Suprapubic skin (tissue), 4 donors: ENCODE measurements around the gene NR6A1. TPM values are rescaled to one million over a fixed set of nuclear protein-coding genes. Genes with fewer than 3 reads are reported as not detected.

ENCODE experiments used
- DNase-seq, 2 donors: peaks; one replicate each; pipeline ENCODE4 v3.0.0-alpha.2; 2019; ENCODE audit warnings: low spot score in 2 of 2
- H3K27ac ChIP-seq: fragments of 200-600 bp; sonication (generic); one replicate; pipeline ENCODE4 v1.5.1; 2019
- H3K27me3 ChIP-seq: fragments of 200-600 bp; sonication (generic); one replicate; pipeline ENCODE4 v1.5.1; 2019
- H3K36me3 ChIP-seq: fragments of 200-600 bp; sonication (generic); one replicate; pipeline ENCODE4 v1.5.1; 2019
- H3K4me1 ChIP-seq: fragments of 200-600 bp; sonication (generic); one replicate; pipeline ENCODE4 v1.5.1; 2019
- H3K4me3 ChIP-seq: fragments of 200-600 bp; sonication (generic); one replicate; pipeline ENCODE4 v1.5.1; 2019; ENCODE audit warnings: mild to moderate bottlenecking
- H3K9me3 ChIP-seq: fragments of 200-600 bp; sonication (generic); one replicate; pipeline ENCODE4 v1.5.1; 2019
- EP300 ChIP-seq: sonication (generic); formaldehyde crosslinking; IDR thresholded peaks from one replicate; pipeline ENCODE4 v1.6.1; 2017; ENCODE audit warnings: antibody characterized with exemption
- POLR2A ChIP-seq, 2 donors: fragments of 450-650 bp; IDR thresholded peaks; one replicate each; pipeline ENCODE4 v1.6.1; 2017; ENCODE audit warnings: antibody characterized with exemption in 2 of 2, mild to moderate bottlenecking in 2 of 2, moderate library complexity in 2 of 2
- POLR2AphosphoS5 ChIP-seq, 3 donors: sonication (generic); formaldehyde crosslinking; IDR thresholded peaks; one replicate each; pipeline ENCODE4 v1.6.1; 2017; ENCODE audit warnings: antibody characterized with exemption in 3 of 3
- WGBS: methylation state at CpG from one replicate; pipeline ENCODE4 v1.1.5; 2018; 5-methylcytosine and 5-hydroxymethylcytosine counted together
- total RNA-seq, 4 donors: library from RNA; depleted of rRNA; stranded (reverse); fragments of >200 nt; gene quantifications; one replicate each; pipeline ENCODE4 v1.1.0, GENCODE V29; 2016
- TF ChIP-seq, protein P1 (sequence below), 2 donors: fragments of 200-600 bp in 1 of 2; fragments of 450-650 bp in 1 of 2; sonication (generic) in 1 of 2; IDR thresholded peaks; one replicate each; pipeline ENCODE4 v1.5.1; 2016 to 2019; ENCODE audit warnings: antibody characterized with exemption in 2 of 2, mild to moderate bottlenecking in 1 of 2, moderate library complexity in 1 of 2

The NR6A1 gene
- total RNA-seq, 4 donors from 2014 or later = 6.5 to 10.1 (median 6.8) TPM

DNA sequence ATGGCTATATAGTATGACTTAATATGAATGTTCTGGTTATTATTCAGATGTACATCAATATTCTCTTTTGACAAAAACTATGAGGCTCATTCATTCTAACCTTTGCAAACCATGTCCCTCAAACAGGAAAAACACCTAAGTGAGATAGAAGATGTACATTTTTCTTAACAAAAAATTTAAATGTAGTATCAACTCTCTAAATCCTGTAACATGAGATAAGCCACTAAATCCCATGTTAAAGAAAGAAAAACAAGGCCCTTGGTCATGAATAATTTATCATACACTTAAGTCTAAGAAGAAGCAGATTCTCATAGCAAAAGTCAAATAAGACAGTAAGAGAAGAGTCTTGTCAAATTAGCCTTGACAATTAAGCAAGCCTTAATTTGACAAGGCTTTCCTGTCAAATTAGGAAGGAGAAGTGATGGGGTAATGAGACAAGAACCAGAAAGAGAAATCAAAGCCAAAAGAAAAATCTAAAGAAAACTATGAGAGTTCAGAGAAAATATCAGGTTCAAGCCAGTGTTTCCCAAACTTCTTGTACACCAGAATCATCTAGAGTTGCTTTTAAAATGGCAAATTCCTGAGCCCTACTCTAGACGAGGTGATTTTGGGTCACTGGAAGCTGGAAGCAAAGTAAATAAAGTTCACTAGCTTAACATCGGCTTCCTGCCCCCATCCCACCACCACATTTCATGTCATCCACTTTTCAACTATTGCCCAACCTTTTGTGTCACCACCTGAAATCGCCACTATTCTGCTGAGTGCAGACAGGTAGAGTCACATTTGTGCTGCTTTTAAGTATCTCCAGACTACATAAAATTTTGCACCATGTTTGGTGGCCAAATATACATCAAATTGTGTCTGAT, 76.5 kb downstream of the NR6A1 start:
- no peak overlapping the region for H3K4me3 ChIP-seq
- no peaks in the 10 kb centered on the region for H3K36me3 ChIP-seq
- 79% methylated on average over 3 of the region's 3 CpGs for WGBS
- TF ChIP-seq POLR2A (IDR thresholded peaks at IDR 0.05) = no peak
- TF ChIP-seq, protein P1, sequence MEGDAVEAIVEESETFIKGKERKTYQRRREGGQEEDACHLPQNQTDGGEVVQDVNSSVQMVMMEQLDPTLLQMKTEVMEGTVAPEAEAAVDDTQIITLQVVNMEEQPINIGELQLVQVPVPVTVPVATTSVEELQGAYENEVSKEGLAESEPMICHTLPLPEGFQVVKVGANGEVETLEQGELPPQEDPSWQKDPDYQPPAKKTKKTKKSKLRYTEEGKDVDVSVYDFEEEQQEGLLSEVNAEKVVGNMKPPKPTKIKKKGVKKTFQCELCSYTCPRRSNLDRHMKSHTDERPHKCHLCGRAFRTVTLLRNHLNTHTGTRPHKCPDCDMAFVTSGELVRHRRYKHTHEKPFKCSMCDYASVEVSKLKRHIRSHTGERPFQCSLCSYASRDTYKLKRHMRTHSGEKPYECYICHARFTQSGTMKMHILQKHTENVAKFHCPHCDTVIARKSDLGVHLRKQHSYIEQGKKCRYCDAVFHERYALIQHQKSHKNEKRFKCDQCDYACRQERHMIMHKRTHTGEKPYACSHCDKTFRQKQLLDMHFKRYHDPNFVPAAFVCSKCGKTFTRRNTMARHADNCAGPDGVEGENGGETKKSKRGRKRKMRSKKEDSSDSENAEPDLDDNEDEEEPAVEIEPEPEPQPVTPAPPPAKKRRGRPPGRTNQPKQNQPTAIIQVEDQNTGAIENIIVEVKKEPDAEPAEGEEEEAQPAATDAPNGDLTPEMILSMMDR (IDR thresholded peaks at IDR 0.05) = no peak
- no peak for TF ChIP-seq POLR2AphosphoS5 (IDR thresholded peaks at IDR 0.05)
- no peak for TF ChIP-seq EP300
- H3K27ac ChIP-seq = no peak overlapping the region
- no peak for DNase-seq
- H3K4me1 ChIP-seq = no peaks in the 10 kb centered on the region
- H3K27me3 ChIP-seq = no peaks in the 10 kb centered on the region
- no peaks in the 10 kb centered on the region for H3K9me3 ChIP-seq

DNA sequence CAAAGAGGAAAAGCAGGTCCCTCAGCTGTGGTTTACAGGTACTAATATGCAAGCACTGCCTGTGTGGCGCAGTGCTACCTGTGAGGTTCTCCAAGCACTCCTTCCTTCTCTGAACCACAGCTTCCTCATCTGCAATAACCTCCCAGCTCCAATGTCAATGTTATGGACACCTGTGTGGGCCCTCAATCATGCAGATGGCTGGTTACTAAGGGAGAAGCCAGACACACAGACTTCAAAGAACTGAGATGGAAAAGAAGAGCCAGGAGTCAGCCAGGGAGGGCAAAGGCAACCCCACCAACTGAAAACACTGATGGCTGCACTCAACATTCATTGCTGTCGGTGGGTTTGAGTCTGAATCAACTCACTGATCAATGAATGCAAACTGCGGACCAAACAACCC, 77.7 kb downstream of the NR6A1 start:
- WGBS = 89% methylated on average over 3 of the region's 3 CpGs
- Histone ChIP-seq H3K4me1 (no peaks in the 10 kb centered on the region), H3K27me3 (no peaks in the 10 kb centered on the region)

DNA sequence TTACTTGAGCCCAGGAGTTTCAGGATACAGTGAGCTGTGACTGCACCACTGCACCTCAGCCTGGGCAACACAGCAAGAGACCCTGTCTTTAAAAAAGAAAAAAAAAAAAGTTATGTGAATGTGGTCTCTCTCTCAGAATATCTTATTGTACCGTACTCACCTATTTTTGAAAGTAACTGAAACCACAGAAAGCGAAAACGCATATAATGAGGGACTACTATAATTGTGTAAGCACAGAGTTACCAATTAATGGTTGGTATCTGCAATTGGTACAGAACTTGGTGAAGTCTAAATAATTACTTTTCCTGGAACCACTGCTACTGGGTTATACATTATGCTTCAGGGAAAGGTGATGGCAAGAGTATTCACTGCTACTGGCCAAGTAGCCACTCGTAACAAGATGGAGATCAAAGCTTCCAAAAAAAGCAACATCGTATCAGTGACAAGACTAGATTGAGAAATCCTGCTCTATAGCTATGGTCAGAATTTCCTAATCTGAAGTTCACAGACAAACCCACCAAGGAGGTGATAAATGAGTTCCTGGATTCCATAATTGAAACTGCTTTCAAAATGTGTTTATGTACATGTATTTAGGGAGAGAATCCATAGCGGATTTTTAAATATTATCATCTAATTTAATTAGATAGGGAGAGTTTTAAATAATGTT, 82.7 kb downstream of the NR6A1 start:
- H3K4me3 ChIP-seq = no peak overlapping the region
- 92% methylated on average over 6 of the region's 6 CpGs for WGBS
- no peaks in the 10 kb centered on the region for H3K27me3 ChIP-seq
- H3K27ac ChIP-seq = no peak overlapping the region
- no peaks in the 10 kb centered on the region for H3K36me3 ChIP-seq
- H3K4me1 ChIP-seq = no peaks in the 10 kb centered on the region
- DNase-seq = no peak
- H3K9me3 ChIP-seq = no peaks in the 10 kb centered on the region
- no peak for TF ChIP-seq POLR2A (IDR thresholded peaks at IDR 0.05)
- no peak for TF ChIP-seq EP300
- TF ChIP-seq POLR2AphosphoS5 (IDR thresholded peaks at IDR 0.05) = no peak
- TF ChIP-seq, protein P1 (IDR thresholded peaks at IDR 0.05) = no peak

More for the DNA sequence above, 77.7 kb downstream of the NR6A1 start:
- no peak overlapping the region for H3K27ac ChIP-seq
- H3K4me3 ChIP-seq = no peak overlapping the region
- no peaks in the 10 kb centered on the region for H3K9me3 ChIP-seq
- no peak for TF ChIP-seq POLR2A (IDR thresholded peaks at IDR 0.05)
- TF ChIP-seq POLR2AphosphoS5 (IDR thresholded peaks at IDR 0.05) = no peak
- no peak for TF ChIP-seq EP300
- TF ChIP-seq, protein P1 (IDR thresholded peaks at IDR 0.05) = no peak
- DNase-seq = no peak
- no peaks in the 10 kb centered on the region for H3K36me3 ChIP-seq

DNA sequence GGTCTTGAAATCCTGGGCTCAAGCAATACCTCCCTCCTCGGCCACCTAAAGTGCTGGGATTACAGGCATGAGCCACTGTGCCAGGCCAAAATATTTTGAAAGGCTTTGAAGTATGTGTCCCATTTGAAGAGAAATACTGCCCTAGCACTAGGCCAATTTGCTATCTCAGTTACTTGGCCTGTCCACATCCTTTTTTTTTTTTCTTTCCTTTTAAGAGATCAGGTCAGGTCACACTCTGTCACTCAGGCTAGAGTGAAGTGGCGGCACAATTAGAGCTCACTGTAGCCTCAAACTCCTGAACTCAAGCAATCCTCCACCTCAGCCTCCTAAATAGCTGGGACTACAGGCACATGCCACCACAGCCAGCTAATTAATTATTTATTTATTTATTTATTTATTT, 84.2 kb downstream of the NR6A1 start:
- Histone ChIP-seq H3K4me3 (no peak overlapping the region), H3K4me1 (no peaks in the 10 kb centered on the region), H3K27me3 (no peaks in the 10 kb centered on the region), H3K9me3 (no peaks in the 10 kb centered on the region), H3K27ac (no peak overlapping the region), H3K36me3 (no peaks in the 10 kb centered on the region)
- DNase-seq = no peak
- WGBS = 94% methylated on average over 2 of the region's 2 CpGs
- TF ChIP-seq, protein P1 (IDR thresholded peaks at IDR 0.05) = no peak
- no peak for TF ChIP-seq EP300
- no peak for TF ChIP-seq POLR2AphosphoS5 (IDR thresholded peaks at IDR 0.05)
- no peak for TF ChIP-seq POLR2A (IDR thresholded peaks at IDR 0.05)

DNA sequence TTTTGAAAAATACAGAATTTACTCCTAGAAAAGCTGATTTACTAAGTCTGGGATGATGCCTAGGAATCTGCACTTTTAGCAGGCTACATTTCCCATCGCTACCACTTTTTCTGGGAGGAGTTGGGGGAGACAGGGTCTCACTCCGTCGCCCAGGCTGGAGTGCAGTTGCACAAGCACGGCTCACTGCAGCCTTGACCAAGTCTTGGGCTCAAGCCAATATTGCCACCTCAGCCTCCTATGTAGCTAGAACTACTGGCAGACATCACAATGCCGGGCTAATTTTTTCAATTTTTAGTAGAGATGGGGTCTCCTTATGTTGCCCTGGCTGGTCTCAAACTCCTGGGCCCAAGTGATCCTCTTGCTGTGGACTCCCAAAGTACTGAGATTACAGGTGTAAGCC, 85.9 kb downstream of the NR6A1 start:
- TF ChIP-seq EP300 = no peak
- TF ChIP-seq, protein P1 (IDR thresholded peaks at IDR 0.05) = no peak
- H3K36me3 ChIP-seq = no peaks in the 10 kb centered on the region
- H3K9me3 ChIP-seq = no peaks in the 10 kb centered on the region
- no peak for DNase-seq
- no peak overlapping the region for H3K27ac ChIP-seq
- no peaks in the 10 kb centered on the region for H3K4me1 ChIP-seq
- WGBS = 93% methylated on average over 5 of the region's 5 CpGs
- H3K4me3 ChIP-seq = no peak overlapping the region
- H3K27me3 ChIP-seq = no peaks in the 10 kb centered on the region
